GM12878 (cell line): ENCODE results near the gene KRTAP3-3. TPM values are rescaled to one million over a fixed set of nuclear protein-coding genes. Genes with fewer than 3 reads are reported as not detected.

Source experiments
- ATAC-seq: fragments of 200-7000 bp; cut with Tn5 transposase; 3 replicates; pipeline ENCODE4 v1.9.1; 2020; ENCODE audit warnings: mild to moderate bottlenecking, moderate library complexity
- BruUV-seq: library from RNA; stranded (reverse); fragments of 400-500 nt; replicated peaks from 2 replicates; lab custom pipeline; 2021; lab: Mats Ljungman, UMichigan
- CTCF ChIA-PET: fragments of 300-600 bp; sonication (Branson Sonifier 250); formaldehyde crosslinking; extraction: SDS; loops from one replicate; lab custom pipeline; 2021; ENCODE audit warnings: inconsistent platforms; lab: Yijun Ruan, JAX
- POLR2A ChIA-PET: fragments of 350-600 bp; formaldehyde crosslinking; extraction: SDS; loops from one replicate; lab custom pipeline; 2021; ENCODE audit warnings: inconsistent platforms; lab: Charles Lee
- RAD21 ChIA-PET: fragments of 300-600 bp; sonication (Branson Sonifier 250); formaldehyde crosslinking; loops from one replicate; lab custom pipeline; 2023; ENCODE audit warnings: antibody characterized with exemption; ENCODE audit not compliant: unreplicated experiment; lab: Charles Lee
- SMC1A ChIA-PET: fragments of 300-600 bp; sonication (Branson Sonifier 250); formaldehyde crosslinking; loops from one replicate; lab custom pipeline; 2023; ENCODE audit not compliant: unreplicated experiment, uncharacterized antibody; lab: Charles Lee
- DNase-seq: peaks from one replicate; pipeline ENCODE4 v3.0.0-alpha.2; 2011; ENCODE audit warnings: low read depth, low spot score
- FAIRE-seq: peaks from 3 replicates; lab custom pipeline; 2011; peaks lifted over from hg19 to GRCh38; lab: Jason Lieb, UNC
- H2AFZ ChIP-seq: 2 replicates; pipeline ENCODE4 v1.6.0; 2011; ENCODE audit warnings: low read depth, low read length, control low read depth; ENCODE audit not compliant: control insufficient read depth
- H3K27ac ChIP-seq: 2 replicates; pipeline ENCODE4 v1.5.1; 2011; ENCODE audit warnings: control low read depth; ENCODE audit not compliant: control insufficient read depth, insufficient read depth
- H3K27me3 ChIP-seq, 2 experiments: replicated peaks in 1 of 2; 2 replicates each; pipeline versions ENCODE4 v1.6.0 to v1.6.1; 2011; ENCODE audit warnings: low read length in 1 of 2; ENCODE audit not compliant: control insufficient read depth in 2 of 2, insufficient read depth in 2 of 2
- H3K36me3 ChIP-seq, 2 experiments: 2 replicates each; pipeline ENCODE4 v1.5.1; 2011; ENCODE audit warnings: low read length in 1 of 2; ENCODE audit not compliant: control insufficient read depth in 2 of 2, insufficient read depth in 2 of 2
- H3K4me1 ChIP-seq: 2 replicates; pipeline ENCODE4 v1.6.1; 2011; ENCODE audit warnings: mild to moderate bottlenecking, low read length, moderate library complexity, mixed read lengths; ENCODE audit not compliant: control insufficient read depth, insufficient read depth
- H3K4me2 ChIP-seq: 2 replicates; pipeline ENCODE4 v1.6.0; 2011; ENCODE audit warnings: control low read depth; ENCODE audit not compliant: control insufficient read depth, insufficient read depth
- H3K4me3 ChIP-seq: fragments of 200-600 bp; sonication (generic); 2 replicates; pipeline ENCODE4 v1.5.1; 2016
- H3K79me2 ChIP-seq: 2 replicates; pipeline ENCODE4 v1.6.0; 2011; ENCODE audit warnings: low read length; ENCODE audit not compliant: control insufficient read depth, insufficient read depth
- H3K9ac ChIP-seq: 2 replicates; pipeline ENCODE4 v1.8.0; 2011; ENCODE audit warnings: low read length, control low read depth, mixed read lengths; ENCODE audit not compliant: control insufficient read depth, insufficient read depth
- H3K9me3 ChIP-seq: replicated peaks from 3 replicates; pipeline ENCODE4 v1.5.1; 2011; ENCODE audit warnings: mild to moderate bottlenecking, low read length; ENCODE audit not compliant: control insufficient read depth, insufficient read depth
- H4K20me1 ChIP-seq: 2 replicates; pipeline ENCODE4 v1.6.0; 2011; ENCODE audit not compliant: control insufficient read depth, insufficient read depth
- BRCA1 ChIP-seq: IDR thresholded peaks from 2 replicates; pipeline ENCODE4 v1.6.1; 2011; ENCODE audit warnings: low read depth, low read length, improper control_type of control experiment
- CEBPZ ChIP-seq: fragments of 150-350 bp; IDR thresholded peaks from 2 replicates; pipeline ENCODE4 v1.6.1; 2016; ENCODE audit warnings: low read depth, low read length
- CHD4 ChIP-seq: fragments of 200-600 bp; sonication (generic); IDR thresholded peaks from 2 replicates; pipeline ENCODE4 v1.6.1; 2016; ENCODE audit warnings: mild to moderate bottlenecking
- ELK1 ChIP-seq: IDR thresholded peaks from 2 replicates; pipeline ENCODE4 v1.6.1; 2012; ENCODE audit warnings: low read depth, low read length, improper control_type of control experiment
- FOXM1 ChIP-seq: IDR thresholded peaks from 2 replicates; pipeline ENCODE4 v1.6.1; 2012; ENCODE audit warnings: low read depth, mild to moderate bottlenecking, inconsistent platforms, low read length, moderate library complexity
- SMARCA5 ChIP-seq: fragments of 450-650 bp; IDR thresholded peaks from 2 replicates; pipeline ENCODE4 v1.6.1; 2017; ENCODE audit warnings: mild to moderate bottlenecking
- TCF7 ChIP-seq: IDR thresholded peaks from 2 replicates; pipeline ENCODE4 v1.6.1; 2014; ENCODE audit warnings: antibody characterized with exemption, borderline replicate concordance
- WRNIP1 ChIP-seq: IDR thresholded peaks from 2 replicates; pipeline ENCODE4 v1.6.1; 2011; ENCODE audit warnings: low read depth, low read length, improper control_type of control experiment, borderline replicate concordance
- YBX1 ChIP-seq: fragments of 450-650 bp; IDR thresholded peaks from 2 replicates; pipeline ENCODE4 v1.6.1; 2016; ENCODE audit warnings: antibody characterized with exemption
- ZNF207 ChIP-seq: fragments of 450-650 bp; IDR thresholded peaks from 2 replicates; pipeline ENCODE4 v1.6.1; 2014; ENCODE audit warnings: antibody characterized with exemption, mild to moderate bottlenecking, borderline replicate concordance
- WGBS: methylation state at CpG from one replicate; pipeline ENCODE4 v1.1.6; 2016; ENCODE audit warnings: low lambda C conversion rate; ENCODE audit not compliant: insufficient replicate concordance, insufficient coverage; ENCODE audit errors: missing lambda C conversion rate; 5-methylcytosine and 5-hydroxymethylcytosine counted together
- in situ Hi-C: fragments of 300-500 bp; cut with MboI; formaldehyde crosslinking; loops from 9 replicates; pipeline ENCODE4 v1.14.3; 2018; ENCODE audit warnings: mixed read lengths
- intact Hi-C: fragments of 100-400 bp; cut with micrococcal nuclease; formaldehyde crosslinking; loops from one replicate; pipeline ENCODE4 v1.14.2; 2022; ENCODE audit not compliant: unreplicated experiment
- polyA plus RNA-seq, 11 experiments: library from polyadenylated mRNA; depleted of rRNA in 4 of 11; unstranded in 6 of 11; stranded (reverse) in 5 of 11; fragments of >200 nt; fragmentation: Nextera tagmentation in 4 of 11; fragmentation: Illumina TruSeq in 1 of 11; extraction: Ambion mirVana in 4 of 11; extraction: Trizol in 1 of 11; gene quantifications; 1 replicate in 1 of 11; 2 replicates in 10 of 11; pipeline versions ENCODE4 v1.2.1 to v1.2.3, GENCODE V29; 2011 to 2016; ENCODE audit warnings: inconsistent platforms in 2 of 11, missing spikeins in 2 of 11, low read depth in 1 of 11
- total RNA-seq, 4 experiments: library from RNA; depleted of rRNA in 3 of 4; stranded (reverse); fragments of >200 nt in 3 of 4; fragmentation: Illumina TruSeq in 1 of 4; extraction: Trizol in 1 of 4; gene quantifications; 2 replicates each; pipeline versions ENCODE4 v1.2.1 to v1.2.3, GENCODE V29; 2013 to 2021

The KRTAP3-3 gene
- total and polyA plus RNA-seq, 10 of the 15 experiments (the other 5 are each of a cell fraction or from before 2014, with no cell fraction given), result not detected

- TF ChIP-seq CHD4, result no peak
- TF ChIP-seq ELK1, result no peak
- TF ChIP-seq BRCA1, result no peak
- no peak for TF ChIP-seq WRNIP1
- no peak for TF ChIP-seq ZNF207
- TF ChIP-seq TCF7, result no peak
These were observed 32.4 kb downstream of the KRTAP3-3 start (continued) for GRCh38 chr17:40961591-40961990.

GRCh38 chr17:40960144-40960543 lies 33.8 kb downstream of the KRTAP3-3 start:
- H3K9me3 ChIP-seq, result no peaks in the 10 kb centered on the region; the same call in 2 of the 3 replicates
- SMC1A ChIA-PET, result no interaction called here
- H3K36me3 ChIP-seq, result no peaks in the 10 kb centered on the region
- no TSS peak for BruUV-seq
- ATAC-seq, result no peak
- FAIRE-seq, result no peak
- H3K4me2 ChIP-seq, result no peak overlapping the region
- H4K20me1 ChIP-seq, result no peaks in the 10 kb centered on the region
- in situ Hi-C loops, result no loop called here
- no peak overlapping the region for H3K27ac ChIP-seq
- intact Hi-C loops, result no loop called here
- POLR2A ChIA-PET, result no interaction called here
- no peaks in the 10 kb centered on the region for H3K79me2 ChIP-seq
- no peak overlapping the region for H3K4me3 ChIP-seq
- H2AFZ ChIP-seq, result no peak overlapping the region
- WGBS, result 52% methylated on average over 10 of the region's 10 CpGs
- H3K4me1 ChIP-seq, result no peaks in the 10 kb centered on the region
- no peaks in the 10 kb centered on the region for H3K27me3 ChIP-seq
- TF ChIP-seq CEBPZ (no peak), FOXM1 (no peak), SMARCA5 (no peak), YBX1 (no peak)
- TF ChIP-seq, all 136 proteins: peak for 0
- ChIA-PET RAD21 (no interaction called here), CTCF (no interaction called here)
- H3K9ac ChIP-seq, result no peak overlapping the region
- no peak for DNase-seq
